Retinal pigment epithelial cell (primary cell): ENCODE data around the gene TGFB1.
A peak's percentile ranks its signal among the peaks of the same experiment; 100 is the strongest.

Experiments
- DNase-seq: peaks from one replicate; pipeline ENCODE4 v3.0.0-alpha.2; 2010; ENCODE audit warnings: low read depth
- H3K4me3 ChIP-seq: 2 replicates; pipeline ENCODE4 v1.5.1; 2011; ENCODE audit warnings: mild to moderate bottlenecking, low read length, control low read depth, moderate library complexity
- TF ChIP-seq, protein P1 (sequence below): conservative IDR thresholded peaks from 2 replicates; pipeline ENCODE4 v1.5.1; 2011; ENCODE audit warnings: low read depth, low read length, control low read depth, inconsistent platforms

Gene TGFB1

GRCh38 chr19:41316306-41316920 is 37.3 kb downstream of the TGFB1 start:
- TF ChIP-seq, protein P1, sequence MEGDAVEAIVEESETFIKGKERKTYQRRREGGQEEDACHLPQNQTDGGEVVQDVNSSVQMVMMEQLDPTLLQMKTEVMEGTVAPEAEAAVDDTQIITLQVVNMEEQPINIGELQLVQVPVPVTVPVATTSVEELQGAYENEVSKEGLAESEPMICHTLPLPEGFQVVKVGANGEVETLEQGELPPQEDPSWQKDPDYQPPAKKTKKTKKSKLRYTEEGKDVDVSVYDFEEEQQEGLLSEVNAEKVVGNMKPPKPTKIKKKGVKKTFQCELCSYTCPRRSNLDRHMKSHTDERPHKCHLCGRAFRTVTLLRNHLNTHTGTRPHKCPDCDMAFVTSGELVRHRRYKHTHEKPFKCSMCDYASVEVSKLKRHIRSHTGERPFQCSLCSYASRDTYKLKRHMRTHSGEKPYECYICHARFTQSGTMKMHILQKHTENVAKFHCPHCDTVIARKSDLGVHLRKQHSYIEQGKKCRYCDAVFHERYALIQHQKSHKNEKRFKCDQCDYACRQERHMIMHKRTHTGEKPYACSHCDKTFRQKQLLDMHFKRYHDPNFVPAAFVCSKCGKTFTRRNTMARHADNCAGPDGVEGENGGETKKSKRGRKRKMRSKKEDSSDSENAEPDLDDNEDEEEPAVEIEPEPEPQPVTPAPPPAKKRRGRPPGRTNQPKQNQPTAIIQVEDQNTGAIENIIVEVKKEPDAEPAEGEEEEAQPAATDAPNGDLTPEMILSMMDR: no peak
- H3K4me3 ChIP-seq: no peak overlapping the region
- DNase-seq: no peak

DNA sequence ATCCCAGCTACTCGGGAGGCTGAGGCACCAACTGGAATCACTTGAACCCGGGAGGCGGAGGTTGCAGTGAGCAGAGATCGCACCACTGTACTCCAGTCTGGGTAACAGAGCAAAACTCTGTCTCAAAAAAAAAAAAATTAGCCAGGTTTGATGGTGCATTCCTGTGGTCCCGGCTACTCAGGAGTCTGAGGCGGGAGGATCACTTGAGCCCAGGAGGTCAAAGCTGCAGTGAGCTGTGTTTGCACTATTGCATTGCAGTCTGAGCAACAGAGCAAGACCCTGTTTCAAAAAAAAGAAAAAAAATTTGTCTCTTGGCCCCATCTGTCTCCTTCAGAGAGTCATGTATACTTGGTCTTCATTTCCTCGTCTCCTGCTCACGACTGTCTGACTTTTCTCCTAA is 42.1 kb downstream of the TGFB1 start:
- DNase-seq: no peak
- TF ChIP-seq, protein P1: no peak
- no peak overlapping the region for H3K4me3 ChIP-seq

- H3K4me3 ChIP-seq: peak overlapping the region; percentile 71
- DNase-seq: no peak
- TF ChIP-seq, protein P1: no peak
These were observed 42.6 kb downstream of the TGFB1 start for GRCh38 chr19:41311072-41311471.

GRCh38 chr19:41310033-41310831 is 43.5 kb downstream of the TGFB1 start, which contains the start of gene CCDC97:
CCDC97 (plus strand) TSS chr19:41310172; CDS start chr19:41310311, 139 bp downstream.
- peak within 1 kb of the TSS; percentile 71 for H3K4me3 ChIP-seq
- TF ChIP-seq, protein P1: no peak
- DNase-seq: no peak

DNA sequence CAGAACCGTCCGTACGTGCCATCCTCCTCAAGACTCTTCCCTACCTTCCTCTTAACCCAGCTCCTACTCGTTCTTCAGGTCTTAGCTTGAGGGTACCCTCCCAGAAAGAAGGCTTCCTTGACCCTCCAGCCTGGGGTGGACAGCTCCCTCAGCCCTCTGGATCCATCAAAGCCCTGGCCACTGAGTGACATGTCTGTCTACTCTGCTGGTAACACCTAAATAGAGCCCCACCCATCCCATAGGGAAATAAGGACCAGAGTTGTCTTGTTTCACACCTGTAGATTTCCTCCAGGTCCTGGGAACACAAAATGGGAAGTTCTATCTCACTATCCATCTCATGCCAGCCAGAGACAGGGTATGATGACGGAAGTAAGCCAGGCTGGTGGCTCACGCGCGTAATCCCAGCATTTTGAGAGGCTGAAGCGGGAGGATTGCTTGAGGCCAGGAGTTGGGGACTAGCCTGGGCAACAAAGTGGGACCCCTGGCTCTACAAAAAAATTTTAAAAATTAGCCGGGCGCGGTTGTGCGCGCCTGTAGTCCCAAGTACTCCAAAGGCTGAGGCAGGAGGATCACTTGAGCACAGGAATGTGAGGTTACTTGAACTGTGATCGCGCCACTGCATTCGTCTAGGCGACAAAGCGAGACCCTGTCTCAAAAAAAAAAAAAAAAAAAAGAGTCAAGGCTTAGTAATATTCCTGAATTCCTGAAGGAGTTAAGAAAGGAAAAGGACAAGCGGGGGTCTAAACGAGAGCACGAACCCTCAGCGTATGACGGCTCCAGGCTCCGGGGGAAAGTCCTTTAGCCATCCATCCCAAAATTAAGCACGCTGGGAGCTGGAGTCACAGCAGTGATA is 44.3 kb downstream of the TGFB1 start:
- no peak for DNase-seq

DNA sequence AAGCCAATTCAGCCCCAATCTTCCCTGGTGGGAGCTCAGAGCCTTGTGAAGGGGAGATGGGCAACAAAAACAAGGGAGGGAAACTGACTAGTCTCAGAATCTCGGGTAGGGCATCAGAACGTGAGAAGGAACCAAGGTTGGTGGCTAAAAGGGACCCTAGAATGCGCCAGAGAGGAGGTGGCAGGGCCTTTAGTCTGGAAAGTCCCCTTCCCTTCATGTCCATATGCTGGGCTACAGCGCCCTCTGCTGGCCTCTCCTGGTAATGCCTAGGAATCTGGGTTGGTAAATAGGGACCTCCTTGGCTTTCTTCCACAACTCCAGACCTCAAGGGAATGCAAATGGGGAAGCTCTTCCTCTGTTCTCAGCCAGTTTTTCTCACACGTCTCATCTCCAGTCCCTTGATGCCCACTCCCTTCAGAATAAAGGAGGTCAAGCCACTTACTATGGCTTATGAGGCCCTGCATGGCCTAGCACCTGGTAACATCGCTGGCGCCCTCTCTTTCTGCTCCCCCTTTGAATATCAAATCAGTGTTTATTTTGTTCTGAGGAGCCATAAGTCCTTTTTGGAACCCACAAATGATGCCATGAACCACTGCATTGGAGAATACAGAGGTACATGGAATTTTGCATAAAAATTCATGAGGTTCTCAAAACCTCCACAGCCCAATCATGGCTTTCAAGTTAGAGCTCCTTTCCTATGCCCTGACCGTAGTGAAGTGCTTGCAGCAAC is 45.1 kb downstream of the TGFB1 start:
- no peak for DNase-seq

More for the DNA sequence above, 44.3 kb downstream of the TGFB1 start:
- peak overlapping the region; percentile 71 for H3K4me3 ChIP-seq
- TF ChIP-seq, protein P1: no peak

More for the DNA sequence above, 45.1 kb downstream of the TGFB1 start:
- H3K4me3 ChIP-seq: no peak overlapping the region
- TF ChIP-seq, protein P1: peak; percentile 99
